Inflammatory macrophage (primary cell): ENCODE data around the gene SUCNR1.
"Not testable (repeated sequence)": the region's sequence is repeated elsewhere in the genome, so short reads cannot be mapped to it uniquely, and the experiment has no call there.

Source experiments
- DNase-seq, 2 donors: peaks; one replicate each; pipeline ENCODE4 v3.0.0-alpha.2; 2020 to 2022

Gene SUCNR1

DNA sequence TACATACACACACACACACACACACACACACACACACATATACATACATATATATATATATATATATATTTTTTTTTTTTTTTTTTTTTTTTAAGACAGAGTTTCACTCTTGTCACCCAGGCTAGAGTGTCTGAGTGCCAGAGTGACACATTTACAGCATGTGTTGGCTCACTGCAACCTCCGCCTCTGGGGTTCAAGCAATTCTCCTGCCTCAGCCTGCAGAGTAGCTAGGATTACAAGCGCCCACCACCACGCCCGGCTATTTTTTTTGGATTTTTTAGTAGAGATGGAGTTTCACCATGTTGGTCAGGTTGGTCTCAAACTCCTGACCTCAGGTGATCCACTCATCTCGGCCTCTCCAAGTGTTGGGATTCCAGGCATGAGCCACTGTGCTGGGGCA is 636 bp downstream of the SUCNR1 start:
- peak; percentile 83 to 88 for DNase-seq

DNA sequence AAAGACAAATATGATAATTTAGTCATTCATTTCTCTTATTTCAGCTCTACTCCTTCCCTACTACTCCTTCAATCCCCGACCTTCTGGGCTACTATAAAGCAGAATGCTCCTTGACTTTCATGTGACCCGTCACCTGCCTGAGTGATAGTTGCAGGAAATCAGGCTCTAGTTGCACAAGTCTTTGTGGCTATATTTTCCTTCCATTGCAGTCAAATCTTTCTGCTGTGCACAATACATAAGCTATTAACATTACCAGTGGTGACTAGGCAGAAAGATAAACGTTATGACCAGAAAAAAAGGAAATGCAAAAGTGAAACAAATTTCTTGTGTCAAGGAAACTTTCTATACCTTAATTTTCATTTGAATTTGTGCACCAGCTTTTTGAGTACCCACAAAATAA is 2.3 kb downstream of the SUCNR1 start:
- peak; percentile 87 to 92 for DNase-seq

- no peak for DNase-seq
Observed at GRCh38 chr3:151877269-151877668, 3.8 kb downstream of the SUCNR1 start.

- peak in 1 of 2 donors; percentile 1 for DNase-seq
Observed at GRCh38 chr3:151878465-151878864, 5.0 kb downstream of the SUCNR1 start.

- DNase-seq, result peak in 1 of 2 donors; percentile 10
Observed at GRCh38 chr3:151879037-151879436, 5.6 kb downstream of the SUCNR1 start.

GRCh38 chr3:151879679-151880415 is 6.4 kb downstream of the SUCNR1 start:
- peak in 1 of 2 donors; percentile 45 for DNase-seq

- no peak for DNase-seq
Observed at GRCh38 chr3:151880416-151880690, 6.9 kb downstream of the SUCNR1 start.

DNA sequence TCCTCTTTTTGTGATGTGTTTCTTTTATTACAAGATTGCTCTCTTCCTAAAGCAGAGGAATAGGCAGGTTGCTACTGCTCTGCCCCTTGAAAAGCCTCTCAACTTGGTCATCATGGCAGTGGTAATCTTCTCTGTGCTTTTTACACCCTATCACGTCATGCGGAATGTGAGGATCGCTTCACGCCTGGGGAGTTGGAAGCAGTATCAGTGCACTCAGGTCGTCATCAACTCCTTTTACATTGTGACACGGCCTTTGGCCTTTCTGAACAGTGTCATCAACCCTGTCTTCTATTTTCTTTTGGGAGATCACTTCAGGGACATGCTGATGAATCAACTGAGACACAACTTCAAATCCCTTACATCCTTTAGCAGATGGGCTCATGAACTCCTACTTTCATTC is 7.7 kb downstream of the SUCNR1 start:
- no peak for DNase-seq

GRCh38 chr3:151885397-151885796 is 12.0 kb downstream of the SUCNR1 start:
- not testable (repeated sequence) for DNase-seq

DNA sequence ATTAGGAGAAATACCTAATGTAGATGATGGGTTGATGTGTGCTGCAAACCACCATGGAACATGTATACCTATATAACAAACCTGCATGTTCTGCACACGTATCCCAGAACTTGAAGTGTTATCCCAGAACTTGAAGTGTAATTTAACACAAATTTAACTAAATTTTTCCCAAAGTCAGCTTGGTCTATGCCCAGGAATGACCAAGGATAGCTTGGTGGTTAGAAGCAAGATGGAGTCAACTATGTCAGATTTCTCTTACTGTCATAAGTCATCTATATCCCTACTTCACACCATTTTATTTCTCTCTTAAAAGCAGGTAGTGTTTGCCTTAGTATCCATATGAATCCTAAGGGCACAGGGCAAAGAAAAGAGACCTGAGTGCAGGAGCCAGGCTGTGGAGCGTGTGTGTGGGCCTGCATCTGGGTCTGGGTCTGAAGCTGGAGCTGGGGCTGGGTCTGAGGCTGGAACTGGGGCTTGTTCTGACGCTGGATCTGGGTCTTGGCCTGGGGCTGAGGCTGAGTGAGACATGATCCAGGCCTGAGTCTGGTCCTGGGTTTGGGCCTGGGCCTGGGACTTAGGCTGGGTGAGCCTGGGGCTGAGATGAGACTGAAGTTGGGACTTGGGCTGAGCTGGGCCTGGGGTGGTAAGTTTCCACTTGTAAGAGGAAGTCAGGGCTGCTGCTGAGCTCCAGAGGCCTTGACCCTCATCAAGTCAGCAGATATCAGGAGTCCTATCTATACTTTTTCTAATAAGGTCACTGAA is 14.2 kb downstream of the SUCNR1 start:
- DNase-seq, result not testable (repeated sequence)

DNA sequence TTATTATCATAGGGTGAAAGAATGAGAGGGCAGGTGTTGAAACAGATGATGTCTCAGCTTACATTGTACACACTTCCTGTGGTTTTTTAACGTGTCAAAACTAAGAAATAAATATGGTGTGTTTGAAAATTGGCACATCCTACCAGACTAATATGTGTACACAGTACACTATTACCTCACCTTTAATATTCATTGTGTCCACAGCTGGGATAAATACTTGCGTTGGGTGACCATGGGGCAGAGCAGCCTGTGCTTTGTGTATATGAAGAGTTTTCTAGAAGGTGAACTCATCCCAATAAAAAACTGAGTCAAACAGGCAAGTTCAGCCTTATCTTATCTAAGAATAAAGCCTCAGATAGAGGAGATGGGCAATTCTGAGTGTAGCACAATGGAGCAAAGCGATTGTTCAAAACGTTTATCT is 17.3 kb downstream of the SUCNR1 start:
- peak in 1 of 2 donors; percentile 57 for DNase-seq

DNA sequence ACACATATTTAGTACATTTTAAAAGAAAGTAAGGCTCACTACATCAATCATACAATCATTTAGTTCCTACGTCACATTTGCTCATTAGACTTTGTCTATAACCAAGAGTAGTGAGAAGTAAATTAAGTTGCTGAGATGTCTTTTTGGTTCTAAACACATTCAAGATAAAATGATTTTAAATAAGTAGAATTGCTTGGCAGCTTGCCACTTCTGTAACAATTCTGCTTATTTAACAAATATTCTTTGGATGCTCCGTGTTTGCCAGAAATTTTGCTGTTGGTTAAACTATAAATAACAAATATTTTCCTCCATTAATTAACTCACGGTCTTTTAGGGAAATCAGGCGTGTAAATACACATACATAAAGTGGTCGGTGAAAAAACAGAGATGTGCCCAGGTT is 18.3 kb downstream of the SUCNR1 start:
- no peak for DNase-seq

DNA sequence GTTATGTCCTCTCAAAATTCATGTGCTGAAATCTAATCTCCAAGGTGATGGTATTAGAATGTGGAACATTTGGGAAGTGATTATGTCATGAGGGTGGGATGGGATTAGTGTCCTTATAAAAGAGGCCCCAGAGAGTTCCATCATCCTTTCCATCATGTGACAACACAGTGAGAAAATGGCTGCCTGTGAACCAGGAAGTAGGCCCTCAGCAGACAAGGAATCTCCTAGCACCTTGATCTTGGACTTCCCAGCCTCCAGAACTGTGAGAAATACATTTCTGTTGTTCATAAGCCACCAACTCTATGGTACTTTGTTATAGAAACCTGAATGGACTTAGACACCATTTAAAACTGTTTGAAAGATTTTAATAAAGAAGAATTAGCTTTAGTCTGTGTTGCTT is 20.8 kb downstream of the SUCNR1 start:
- no peak for DNase-seq

GRCh38 chr3:151895478-151896241 is 22.2 kb downstream of the SUCNR1 start:
- no peak for DNase-seq

- no peak for DNase-seq
Observed at GRCh38 chr3:151896246-151897012, 23.0 kb downstream of the SUCNR1 start.

GRCh38 chr3:151898121-151898520 is 24.7 kb downstream of the SUCNR1 start:
- not testable (repeated sequence) for DNase-seq

DNA sequence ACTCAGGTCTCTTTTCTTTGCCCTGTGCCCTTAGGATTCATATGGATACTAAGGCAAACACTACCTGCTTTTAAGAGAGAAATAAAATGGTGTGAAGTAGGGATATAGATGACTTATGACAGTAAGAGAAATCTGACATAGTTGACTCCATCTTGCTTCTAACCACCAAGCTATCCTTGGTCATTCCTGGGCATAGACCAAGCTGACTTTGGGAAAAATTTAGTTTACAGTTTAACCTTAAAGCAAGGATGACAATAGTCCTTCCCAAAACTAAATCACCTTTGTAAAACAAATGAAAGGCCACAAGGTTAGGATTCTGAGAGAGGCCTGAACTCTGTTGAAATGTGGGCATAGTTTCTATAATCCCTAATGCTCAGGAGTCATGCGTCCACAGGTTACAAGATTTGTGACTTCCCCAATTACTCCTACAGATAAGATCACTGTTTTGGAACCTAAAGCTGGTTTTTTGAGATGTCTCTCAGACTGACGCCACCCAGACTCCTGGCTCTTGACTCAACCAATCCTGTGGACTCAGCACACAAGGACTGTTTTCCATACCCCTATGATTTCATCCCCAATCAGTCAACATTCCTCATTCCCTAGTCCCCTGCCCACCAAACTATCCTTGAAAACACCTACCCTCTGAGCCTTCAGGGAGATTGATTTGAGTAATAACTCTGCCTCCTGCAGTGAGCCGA is 25.3 kb downstream of the SUCNR1 start:
- DNase-seq, result not testable (repeated sequence)

GRCh38 chr3:151899996-151900395 is 26.6 kb downstream of the SUCNR1 start:
- no peak for DNase-seq

DNA sequence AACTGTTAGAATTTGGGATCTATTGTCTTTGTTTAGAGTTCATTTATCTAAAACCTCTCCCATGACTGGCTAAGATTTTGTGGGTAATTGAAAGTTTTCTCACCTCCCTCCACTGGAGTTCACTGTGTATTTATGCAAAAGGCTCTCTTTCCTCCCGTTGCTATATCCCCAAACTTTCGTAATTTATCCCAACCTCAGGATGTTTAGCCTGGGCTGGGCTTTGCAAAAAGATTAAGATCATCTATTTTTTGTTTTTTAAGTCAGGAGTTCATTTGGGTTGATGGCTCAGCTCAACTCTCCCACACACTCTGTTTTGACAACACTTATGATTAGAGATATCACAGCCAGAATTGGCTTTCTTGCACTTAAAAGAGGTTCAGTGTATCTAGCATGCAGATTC is 27.0 kb downstream of the SUCNR1 start:
- DNase-seq, result no peak

DNA sequence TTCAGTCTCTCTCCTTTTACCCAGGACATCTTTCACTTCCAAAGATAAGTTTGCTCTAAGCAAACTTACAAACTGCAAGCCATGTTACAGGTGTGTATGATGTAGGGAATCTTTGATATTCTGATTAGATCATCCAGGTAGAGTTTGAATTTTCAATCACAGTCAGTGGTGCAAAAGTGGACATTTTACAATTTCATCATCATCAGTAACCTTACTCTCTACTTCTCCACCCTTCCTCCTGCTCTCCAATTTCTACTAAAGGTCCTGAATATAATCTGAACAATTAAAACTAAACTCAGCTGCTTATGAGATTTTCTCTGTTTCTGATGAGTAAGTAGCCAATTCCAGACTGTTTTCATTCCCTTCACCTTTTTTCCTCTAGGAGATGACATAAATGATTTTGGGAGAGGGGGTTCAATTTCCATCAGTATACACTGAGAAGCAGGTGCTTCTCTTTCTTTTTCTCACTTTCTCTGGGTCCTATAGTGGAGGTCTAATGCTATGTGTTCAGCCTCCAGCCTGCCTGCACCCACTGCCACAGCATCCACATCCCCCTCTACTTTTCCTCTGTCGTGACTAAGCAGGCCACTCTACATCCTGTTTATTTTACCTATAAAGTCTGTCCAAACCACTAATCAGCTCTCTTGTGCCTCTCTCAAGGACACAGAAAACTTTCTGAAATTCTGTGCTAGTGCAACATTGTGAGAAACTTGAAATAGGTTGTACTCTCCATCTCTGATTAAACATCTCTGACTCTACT is 27.6 kb downstream of the SUCNR1 start:
- DNase-seq, result no peak

- DNase-seq, result no peak
Observed at GRCh38 chr3:151901644-151902285, 28.3 kb downstream of the SUCNR1 start.
